ENCODE measurements around the gene SLC44A3.
A peak's percentile ranks its signal among the peaks of the same experiment; 100 is the strongest.

The SLC44A3 gene

GRCh38 chr1:94806441-94806871 is 13.7 kb upstream of the SLC44A3 start:
- H3K9me3 Mint-ChIP-seq: no peaks in the 10 kb centered on the region
- no peaks in the 10 kb centered on the region for H3K36me3 Mint-ChIP-seq (ENCODE audit: low read depth)
- intact Hi-C loops (cut with micrococcal nuclease): loop anchor here (1.0 kb wide), 1 partner anchor 325 kb away; no protein-coding TSS in a partner anchor
- peaks cover 1% of the 10 kb centered on the region for H3K27me3 Mint-ChIP-seq
- H3K4me1 Mint-ChIP-seq (ENCODE audit: low read depth): peaks cover 26% of the 10 kb centered on the region
- H3K27ac Mint-ChIP-seq: no peak overlapping the region
- H3K4me3 Mint-ChIP-seq: no peak overlapping the region

GRCh38 chr1:94807742-94808491 is 12.2 kb upstream of the SLC44A3 start:
- intact Hi-C loops (cut with micrococcal nuclease): no loop called here
- Mint-ChIP-seq H3K4me3 (no peak overlapping the region), H3K36me3 (ENCODE audit: low read depth) (no peaks in the 10 kb centered on the region), H3K27me3 (peaks cover 4% of the 10 kb centered on the region), H3K4me1 (ENCODE audit: low read depth) (peaks cover 13% of the 10 kb centered on the region), H3K9me3 (no peaks in the 10 kb centered on the region), H3K27ac (no peak overlapping the region)

DNA sequence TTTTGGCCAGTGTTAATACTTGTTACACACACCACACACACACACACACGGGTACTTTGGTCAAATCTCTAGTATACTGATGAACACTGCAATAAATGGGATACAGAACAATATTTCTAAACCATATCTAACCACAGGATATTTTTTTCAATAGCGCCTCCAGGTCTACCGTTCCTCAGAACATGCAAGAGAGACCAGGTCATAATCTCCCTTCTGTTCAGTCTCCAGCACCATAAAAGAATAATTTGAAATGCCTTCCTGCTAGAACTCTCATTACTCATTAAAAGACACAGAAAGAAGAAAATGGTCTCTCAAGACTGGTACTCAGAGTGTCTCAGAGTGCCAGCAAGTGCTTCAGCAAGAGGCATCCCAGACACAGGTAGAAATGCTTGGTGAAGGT is 11.5 kb upstream of the SLC44A3 start:
- peaks cover 13% of the 10 kb centered on the region for H3K4me1 Mint-ChIP-seq (ENCODE audit: low read depth)
- no peaks in the 10 kb centered on the region for H3K9me3 Mint-ChIP-seq
- H3K27ac Mint-ChIP-seq: no peak overlapping the region
- H3K27me3 Mint-ChIP-seq: peaks cover 4% of the 10 kb centered on the region
- no peaks in the 10 kb centered on the region for H3K36me3 Mint-ChIP-seq (ENCODE audit: low read depth)
- intact Hi-C loops (cut with micrococcal nuclease): no loop called here
- H3K4me3 Mint-ChIP-seq: no peak overlapping the region

DNA sequence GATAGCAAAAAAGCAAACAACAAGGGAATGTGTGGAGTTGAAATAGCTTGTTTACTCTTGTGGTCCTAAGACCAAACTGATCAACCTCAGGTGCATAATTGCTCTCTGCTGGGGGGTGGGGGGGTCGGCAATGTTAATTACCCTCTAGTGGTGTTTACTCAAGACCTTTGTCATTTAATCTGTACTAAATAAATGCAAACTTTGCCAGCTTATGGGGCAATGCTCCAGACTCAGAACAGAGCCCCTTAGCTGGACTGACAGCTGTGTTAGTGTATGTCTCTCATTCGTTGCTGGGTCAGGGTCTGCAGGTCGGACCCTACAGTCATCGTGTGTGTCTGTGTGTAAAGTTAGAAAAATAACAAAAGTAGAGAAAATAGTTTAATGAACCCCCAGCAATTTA is 7.2 kb upstream of the SLC44A3 start:
- no peak overlapping the region for H3K4me3 Mint-ChIP-seq
- peaks cover 6% of the 10 kb centered on the region for H3K27me3 Mint-ChIP-seq
- peaks cover 12% of the 10 kb centered on the region for H3K9me3 Mint-ChIP-seq
- no peaks in the 10 kb centered on the region for H3K4me1 Mint-ChIP-seq (ENCODE audit: low read depth)
- H3K27ac Mint-ChIP-seq: no peak overlapping the region
- no peaks in the 10 kb centered on the region for H3K36me3 Mint-ChIP-seq (ENCODE audit: low read depth)
- intact Hi-C loops (cut with micrococcal nuclease): no loop called here

GRCh38 chr1:94816030-94816429 is 4.1 kb upstream of the SLC44A3 start:
- Mint-ChIP-seq H3K27ac (no peak overlapping the region), H3K4me1 (ENCODE audit: low read depth) (no peaks in the 10 kb centered on the region), H3K36me3 (ENCODE audit: low read depth) (no peaks in the 10 kb centered on the region), H3K4me3 (no peak overlapping the region), H3K27me3 (peaks cover 29% of the 10 kb centered on the region), H3K9me3 (peaks cover 12% of the 10 kb centered on the region)
- intact Hi-C loops (cut with micrococcal nuclease): no loop called here

DNA sequence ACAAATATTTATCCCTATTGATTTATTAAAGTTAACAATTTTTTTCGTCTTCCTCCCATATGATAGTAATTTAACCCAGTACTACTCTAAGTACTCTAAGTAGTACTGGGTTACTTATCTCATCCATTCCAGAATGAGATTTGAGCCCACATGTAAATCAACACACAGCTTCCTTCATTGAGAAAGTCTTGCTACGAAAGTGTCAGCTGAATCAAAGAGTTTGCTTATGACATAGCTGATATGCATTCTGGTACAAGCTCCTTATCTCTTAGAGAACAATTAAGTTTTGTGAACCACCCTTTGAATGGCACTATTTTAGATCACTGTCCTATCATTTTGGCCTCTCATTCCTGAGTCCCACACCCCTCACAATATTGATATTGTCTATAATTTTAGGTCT is 2.4 kb upstream of the SLC44A3 start:
- Mint-ChIP-seq H3K9me3 (peaks cover 12% of the 10 kb centered on the region), H3K36me3 (ENCODE audit: low read depth) (no peaks in the 10 kb centered on the region), H3K27me3 (peaks cover 41% of the 10 kb centered on the region), H3K4me3 (no peak overlapping the region), H3K4me1 (ENCODE audit: low read depth) (no peaks in the 10 kb centered on the region), H3K27ac (no peak overlapping the region)
- intact Hi-C loops (cut with micrococcal nuclease): no loop called here

- peak overlapping the region; percentile 69 for H3K4me3 Mint-ChIP-seq
- H3K27me3 Mint-ChIP-seq: peaks cover 53% of the 10 kb centered on the region
- no peaks in the 10 kb centered on the region for H3K4me1 Mint-ChIP-seq (ENCODE audit: low read depth)
Observed at GRCh38 chr1:94819238-94819944, 766 bp upstream of the SLC44A3 start.

GRCh38 chr1:94820936-94821335 is 779 bp downstream of the SLC44A3 start:
- intact Hi-C loops (cut with micrococcal nuclease): no loop called here
- peaks cover 57% of the 10 kb centered on the region for H3K27me3 Mint-ChIP-seq
- no peaks in the 10 kb centered on the region for H3K9me3 Mint-ChIP-seq
- H3K27ac Mint-ChIP-seq: no peak overlapping the region
- no peaks in the 10 kb centered on the region for H3K4me1 Mint-ChIP-seq (ENCODE audit: low read depth)
- no peaks in the 10 kb centered on the region for H3K36me3 Mint-ChIP-seq (ENCODE audit: low read depth)
- H3K4me3 Mint-ChIP-seq: peak overlapping the region; percentile 39

More at GRCh38 chr1:94819238-94819944, 766 bp upstream of the SLC44A3 start:
- intact Hi-C loops (cut with micrococcal nuclease): no loop called here
- Mint-ChIP-seq H3K9me3 (peaks cover 12% of the 10 kb centered on the region), H3K27ac (no peak overlapping the region), H3K36me3 (ENCODE audit: low read depth) (no peaks in the 10 kb centered on the region)

GRCh38 chr1:94821636-94822305 is 1.6 kb downstream of the SLC44A3 start:
- intact Hi-C loops (cut with micrococcal nuclease): no loop called here
- Mint-ChIP-seq H3K4me3 (no peak overlapping the region), H3K4me1 (ENCODE audit: low read depth) (no peaks in the 10 kb centered on the region), H3K27me3 (peaks cover 64% of the 10 kb centered on the region), H3K9me3 (no peaks in the 10 kb centered on the region), H3K36me3 (ENCODE audit: low read depth) (no peaks in the 10 kb centered on the region), H3K27ac (no peak overlapping the region)

DNA sequence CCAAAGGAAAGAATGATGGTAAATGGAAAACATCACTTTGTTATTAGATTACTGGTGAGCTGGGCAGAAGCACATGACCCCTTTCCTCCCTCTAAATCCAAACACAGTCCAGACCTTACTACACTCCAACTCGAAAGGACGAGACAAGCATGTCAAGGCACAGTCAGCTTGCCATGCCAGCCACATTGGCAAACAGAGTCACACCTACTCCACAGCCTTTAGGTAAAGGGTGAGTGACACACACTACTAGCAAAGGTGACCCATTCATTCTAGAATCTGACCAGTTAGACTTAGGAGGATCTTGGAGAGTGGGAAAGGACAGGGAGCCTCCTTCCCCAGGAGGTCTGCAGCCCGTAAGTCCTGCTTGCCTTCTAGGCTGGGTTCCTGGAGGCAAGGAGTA is 3.0 kb downstream of the SLC44A3 start:
- no peak overlapping the region for H3K4me3 Mint-ChIP-seq
- no peak overlapping the region for H3K27ac Mint-ChIP-seq
- no peaks in the 10 kb centered on the region for H3K9me3 Mint-ChIP-seq
- no peaks in the 10 kb centered on the region for H3K36me3 Mint-ChIP-seq (ENCODE audit: low read depth)
- peaks cover 69% of the 10 kb centered on the region for H3K27me3 Mint-ChIP-seq
- intact Hi-C loops (cut with micrococcal nuclease): no loop called here
- peaks cover 11% of the 10 kb centered on the region for H3K4me1 Mint-ChIP-seq (ENCODE audit: low read depth)

DNA sequence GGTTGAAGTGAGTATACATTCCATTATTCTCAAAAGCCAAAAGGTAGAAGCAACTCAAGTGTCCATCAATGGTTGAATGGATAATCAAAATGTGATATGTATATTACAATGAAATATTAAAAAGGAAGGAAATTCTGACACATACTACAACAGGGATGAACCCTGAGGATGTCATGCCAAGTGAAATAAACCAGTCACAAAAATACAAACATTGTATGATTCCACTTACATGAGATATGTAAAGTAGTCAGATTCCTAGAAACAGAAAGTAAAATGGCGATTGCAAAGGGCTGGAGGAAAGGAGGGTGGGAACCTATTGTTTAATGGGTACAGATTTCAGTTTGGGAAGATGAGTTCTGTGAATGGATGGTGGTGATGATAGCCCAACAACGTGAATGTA is 5.8 kb downstream of the SLC44A3 start:
- H3K9me3 Mint-ChIP-seq: no peaks in the 10 kb centered on the region
- peaks cover 11% of the 10 kb centered on the region for H3K4me1 Mint-ChIP-seq (ENCODE audit: low read depth)
- peaks cover 54% of the 10 kb centered on the region for H3K27me3 Mint-ChIP-seq
- H3K27ac Mint-ChIP-seq: no peak overlapping the region
- intact Hi-C loops (cut with micrococcal nuclease): no loop called here
- H3K4me3 Mint-ChIP-seq: no peak overlapping the region
- no peaks in the 10 kb centered on the region for H3K36me3 Mint-ChIP-seq (ENCODE audit: low read depth)

- intact Hi-C loops (cut with micrococcal nuclease): no loop called here
- H3K9me3 Mint-ChIP-seq: no peaks in the 10 kb centered on the region
- H3K27me3 Mint-ChIP-seq: peaks cover 40% of the 10 kb centered on the region
- H3K4me1 Mint-ChIP-seq (ENCODE audit: low read depth): peaks cover 19% of the 10 kb centered on the region
- H3K27ac Mint-ChIP-seq: no peak overlapping the region
- H3K4me3 Mint-ChIP-seq: no peak overlapping the region
- H3K36me3 Mint-ChIP-seq (ENCODE audit: low read depth): no peaks in the 10 kb centered on the region
Observed at GRCh38 chr1:94827434-94827833, 7.3 kb downstream of the SLC44A3 start.

DNA sequence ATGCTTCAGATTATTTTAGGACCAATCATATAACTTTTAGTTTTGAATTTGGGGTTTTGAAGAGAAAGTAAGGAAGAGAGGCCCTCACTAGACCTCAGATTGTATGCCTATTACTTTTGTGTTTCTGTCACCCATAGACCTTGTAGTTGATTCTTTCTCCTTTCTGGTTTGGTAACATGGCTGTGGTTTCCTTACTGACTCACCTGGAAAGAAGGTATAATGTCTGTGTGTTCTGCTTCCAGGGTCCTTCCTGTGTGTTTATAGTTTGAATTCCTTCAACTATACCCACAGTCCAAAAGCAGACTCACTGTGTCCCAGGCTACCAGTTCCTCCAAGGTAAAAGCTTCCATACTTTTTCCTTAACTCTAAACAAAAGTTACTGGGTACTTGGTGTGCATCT is 8.1 kb downstream of the SLC44A3 start:
- H3K4me1 Mint-ChIP-seq (ENCODE audit: low read depth): peaks cover 19% of the 10 kb centered on the region
- no peaks in the 10 kb centered on the region for H3K36me3 Mint-ChIP-seq (ENCODE audit: low read depth)
- H3K4me3 Mint-ChIP-seq: no peak overlapping the region
- H3K27ac Mint-ChIP-seq: no peak overlapping the region
- no peaks in the 10 kb centered on the region for H3K9me3 Mint-ChIP-seq
- H3K27me3 Mint-ChIP-seq: peaks cover 37% of the 10 kb centered on the region
- intact Hi-C loops (cut with micrococcal nuclease): no loop called here

DNA sequence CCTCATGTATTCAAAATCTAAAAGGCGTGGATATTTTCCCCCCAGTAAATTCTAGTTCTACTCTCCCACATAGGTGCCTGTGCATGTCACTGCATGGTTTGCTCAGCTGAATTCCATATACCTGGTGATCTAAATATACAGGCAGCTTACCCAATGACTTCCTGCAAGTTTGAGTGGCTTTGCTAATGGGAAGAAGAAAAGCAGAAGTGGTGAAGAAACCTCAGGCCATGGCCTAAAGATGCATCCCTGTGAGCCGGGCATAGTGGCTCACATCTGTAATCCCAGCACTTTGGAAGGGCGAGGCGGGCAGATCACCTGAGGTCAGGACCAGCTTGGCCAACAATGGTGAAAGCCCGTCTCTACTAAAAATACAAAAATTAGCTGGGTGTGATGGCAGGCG is 11.5 kb downstream of the SLC44A3 start:
- Mint-ChIP-seq H3K27ac (no peak overlapping the region), H3K4me3 (no peak overlapping the region), H3K36me3 (ENCODE audit: low read depth) (no peaks in the 10 kb centered on the region), H3K27me3 (peaks cover 42% of the 10 kb centered on the region), H3K4me1 (ENCODE audit: low read depth) (peaks cover 19% of the 10 kb centered on the region), H3K9me3 (no peaks in the 10 kb centered on the region)
- intact Hi-C loops (cut with micrococcal nuclease): no loop called here

Measured in dendritic cell treated with granulocyte-macrophage colony-stimulating factor and Interleukin-4, amounts not matched to agents 40 ng/mL and 50 ng/mL, for 4 days (primary cell).